Fibroblast of lung (primary cell): ENCODE results near the gene SLC25A1. TPM values are rescaled to one million over a fixed set of nuclear protein-coding genes. Genes with fewer than 3 reads are reported as not detected.

Experiments used
- DNase-seq, 2 donors: peaks; one replicate each; pipeline versions ENCODE4 v3.0.0 to v3.0.0-alpha.2; 2010; ENCODE audit warnings: low read depth in 2 of 2
- H2AFZ ChIP-seq: 2 replicates; pipeline ENCODE4 v1.5.1; 2012; ENCODE audit warnings: low read length, control low read depth, inconsistent platforms
- H3K27ac ChIP-seq: 2 replicates; pipeline ENCODE4 v1.5.1; 2011; ENCODE audit warnings: low read length, control low read depth; ENCODE audit not compliant: insufficient read depth
- H3K27me3 ChIP-seq: 2 replicates; pipeline ENCODE4 v1.5.1; 2011; ENCODE audit warnings: mild to moderate bottlenecking, low read length; ENCODE audit not compliant: control insufficient read depth, insufficient read depth
- H3K36me3 ChIP-seq: 2 replicates; pipeline ENCODE4 v1.5.1; 2011; ENCODE audit warnings: low read length; ENCODE audit not compliant: control insufficient read depth, insufficient read depth
- H3K4me1 ChIP-seq: 2 replicates; pipeline ENCODE4 v1.5.1; 2011; ENCODE audit warnings: low read length; ENCODE audit not compliant: control insufficient read depth, insufficient read depth; ENCODE audit errors: extremely low read depth
- H3K4me2 ChIP-seq: 2 replicates; pipeline ENCODE4 v1.5.1; 2011; ENCODE audit warnings: low read length, control low read depth; ENCODE audit not compliant: insufficient read depth; ENCODE audit errors: extremely low read depth
- H3K4me3 ChIP-seq, 4 experiments: fragments of 200-600 bp in 1 of 4; sonication (generic) in 1 of 4; replicated peaks in 1 of 4; 2 replicates each; pipeline ENCODE4 v1.5.1; 2011 to 2016; ENCODE audit warnings: low read length in 4 of 4, low read depth in 3 of 4, mild to moderate bottlenecking in 3 of 4, control low read depth in 2 of 4, inconsistent platforms in 1 of 4, mixed read lengths in 1 of 4; ENCODE audit not compliant: insufficient read depth in 1 of 4; ENCODE audit errors: control extremely low read depth in 1 of 4
- H3K79me2 ChIP-seq: 2 replicates; pipeline ENCODE4 v1.5.1; 2012; ENCODE audit warnings: mild to moderate bottlenecking, low read length, inconsistent platforms; ENCODE audit not compliant: control insufficient read depth, insufficient read depth
- H3K9ac ChIP-seq: 2 replicates; pipeline ENCODE4 v1.5.1; 2011; ENCODE audit warnings: mild to moderate bottlenecking, low read length, control low read depth; ENCODE audit not compliant: insufficient read depth
- H3K9me3 ChIP-seq: 2 replicates; pipeline ENCODE4 v1.5.1; 2012; ENCODE audit warnings: low read depth, low read length; ENCODE audit not compliant: control insufficient read depth, insufficient read depth
- H4K20me1 ChIP-seq: 2 replicates; pipeline ENCODE4 v1.5.1; 2011; ENCODE audit warnings: low read length; ENCODE audit not compliant: control insufficient read depth, insufficient read depth; ENCODE audit errors: extremely low read depth
- CTCF ChIP-seq, 2 donors: IDR thresholded peaks in 1 of 2; conservative IDR thresholded peaks in 1 of 2; 1 replicate in 1 of 2; 2 replicates in 1 of 2; pipeline ENCODE4 v1.5.1; 2011 to 2012; ENCODE audit warnings: low read length in 2 of 2, control low read depth in 1 of 2, inconsistent platforms in 1 of 2, low read depth in 1 of 2, mild to moderate bottlenecking in 1 of 2
- EZH2 ChIP-seq: IDR thresholded peaks from 2 replicates; pipeline ENCODE4 v1.5.1; 2012; ENCODE audit warnings: low read length, control low read depth, mild to moderate bottlenecking; ENCODE audit errors: missing control alignments
- polyA plus RNA-seq, 2 donors: library from polyadenylated mRNA; depleted of rRNA in 1 of 2; stranded (reverse) in 1 of 2; unstranded in 1 of 2; fragments of >200 nt; gene quantifications; 2 replicates each; pipeline ENCODE4 v1.2.1, GENCODE V29; 2011 to 2012; ENCODE audit warnings: missing spikeins in 1 of 2
- total RNA-seq: library from RNA; depleted of rRNA; stranded (reverse); fragments of >200 nt; gene quantifications from 2 replicates; pipeline ENCODE4 v1.2.1, GENCODE V29; 2014

Gene SLC25A1
- total and polyA plus RNA-seq, 2 donors (not counting 1 experiment from before 2014, with no cell fraction given), result 56.1 to 161 TPM

- Histone ChIP-seq H3K4me1 (peaks cover 34% of the 10 kb centered on the region), H3K36me3 (peaks cover 11% of the 10 kb centered on the region), H3K79me2 (peaks cover 49% of the 10 kb centered on the region), H3K4me2 (peak overlapping the region; percentile 96), H3K27me3 (peaks cover 7% of the 10 kb centered on the region), H4K20me1 (no peaks in the 10 kb centered on the region), H3K9me3 (no peaks in the 10 kb centered on the region), H3K9ac (no peak overlapping the region), H3K27ac (no peak overlapping the region), H3K4me3 (peak overlapping the region in 3 of 4 experiments; percentile 78 to 98 (median 95)), H2AFZ (no peak overlapping the region)
- TF ChIP-seq CTCF (conservative IDR thresholded peaks at IDR 0.05 in 1 of 2, IDR thresholded peaks at IDR 0.05 in 1 of 2; ENCODE audit: low read depth in 1 of 2, low read length in 2 of 2), result no peak
- no peak for TF ChIP-seq EZH2
- DNase-seq, result no peak
Measured at GRCh38 chr22:19173047-19174035, 5.2 kb downstream of the SLC25A1 start.

GRCh38 chr22:19172213-19173046, 6.1 kb downstream of the SLC25A1 start:
- Histone ChIP-seq H3K36me3 (peaks cover 11% of the 10 kb centered on the region), H4K20me1 (no peaks in the 10 kb centered on the region), H3K4me3 (peak overlapping the region; percentile 78 to 98 (median 94)), H2AFZ (no peak overlapping the region), H3K4me2 (peak overlapping the region; percentile 96), H3K79me2 (peaks cover 42% of the 10 kb centered on the region), H3K9ac (peak overlapping the region; percentile 96), H3K9me3 (no peaks in the 10 kb centered on the region), H3K27me3 (peaks cover 10% of the 10 kb centered on the region), H3K27ac (peak overlapping the region; percentile 93), H3K4me1 (peaks cover 33% of the 10 kb centered on the region)
- no peak for TF ChIP-seq CTCF (conservative IDR thresholded peaks at IDR 0.05 in 1 of 2, IDR thresholded peaks at IDR 0.05 in 1 of 2; ENCODE audit: low read depth in 1 of 2, low read length in 2 of 2)
- TF ChIP-seq EZH2, result no peak
- no peak for DNase-seq

- Histone ChIP-seq H3K4me2 (peak overlapping the region; percentile 84), H3K9ac (no peak overlapping the region), H3K27ac (no peak overlapping the region), H3K4me3 (no peak overlapping the region), H4K20me1 (no peaks in the 10 kb centered on the region), H3K79me2 (peaks cover 23% of the 10 kb centered on the region), H3K27me3 (peaks cover 16% of the 10 kb centered on the region), H3K36me3 (no peaks in the 10 kb centered on the region), H3K4me1 (peaks cover 25% of the 10 kb centered on the region), H2AFZ (peak overlapping the region; percentile 33), H3K9me3 (no peaks in the 10 kb centered on the region)
- DNase-seq, result no peak
- TF ChIP-seq CTCF (conservative IDR thresholded peaks at IDR 0.05 in 1 of 2, IDR thresholded peaks at IDR 0.05 in 1 of 2; ENCODE audit: low read depth in 1 of 2, low read length in 2 of 2), result no peak
- TF ChIP-seq EZH2, result peak; percentile 16
Measured at GRCh38 chr22:19169947-19170318, 8.6 kb downstream of the SLC25A1 start.
